ENCODE data around the gene KNTC1.
"Not testable (repeated sequence)": the region's sequence is repeated elsewhere in the genome, so short reads cannot be mapped to it uniquely, and the experiment has no call there.

KNTC1 gene

GRCh38 chr12:122643207-122643805 is 116.3 kb downstream of the KNTC1 start:
- no peaks in the 10 kb centered on the region for H3K9me3 Mint-ChIP-seq

GRCh38 chr12:122646517-122647217 is 119.6 kb downstream of the KNTC1 start:
- Mint-ChIP-seq H3K4me1 (peaks cover 25% of the 10 kb centered on the region), H3K4me3 (peak overlapping the region; percentile 78), H3K27ac (peak overlapping the region; percentile 86), H3K9me3 (no peaks in the 10 kb centered on the region), H3K36me3 (no peaks in the 10 kb centered on the region), H3K27me3 (no peaks in the 10 kb centered on the region)
- peak; percentile 94 for ATAC-seq

More at GRCh38 chr12:122643207-122643805, 116.3 kb downstream of the KNTC1 start:
- no peaks in the 10 kb centered on the region for H3K36me3 Mint-ChIP-seq
- no peak overlapping the region for H3K27ac Mint-ChIP-seq
- no peak overlapping the region for H3K4me3 Mint-ChIP-seq
- H3K4me1 Mint-ChIP-seq: peaks cover 19% of the 10 kb centered on the region
- ATAC-seq: no peak
- H3K27me3 Mint-ChIP-seq: no peaks in the 10 kb centered on the region

- no peak overlapping the region for H3K27ac Mint-ChIP-seq
- H3K27me3 Mint-ChIP-seq: no peaks in the 10 kb centered on the region
- peaks cover 20% of the 10 kb centered on the region for H3K4me1 Mint-ChIP-seq
- H3K9me3 Mint-ChIP-seq: no peaks in the 10 kb centered on the region
- no peak overlapping the region for H3K4me3 Mint-ChIP-seq
- H3K36me3 Mint-ChIP-seq: no peaks in the 10 kb centered on the region
- ATAC-seq: no peak
These were observed 124.6 kb downstream of the KNTC1 start for GRCh38 chr12:122651520-122652224.

- H3K9me3 Mint-ChIP-seq, H3K27ac Mint-ChIP-seq, H3K27me3 Mint-ChIP-seq, H3K4me1 Mint-ChIP-seq, H3K36me3 Mint-ChIP-seq, H3K4me3 Mint-ChIP-seq, ATAC-seq: not testable (repeated sequence)
These were observed 126.2 kb downstream of the KNTC1 start for GRCh38 chr12:122653291-122653690.

- no peak overlapping the region for H3K27ac Mint-ChIP-seq
- no peaks in the 10 kb centered on the region for H3K36me3 Mint-ChIP-seq
- H3K27me3 Mint-ChIP-seq: no peaks in the 10 kb centered on the region
- no peaks in the 10 kb centered on the region for H3K9me3 Mint-ChIP-seq
- H3K4me1 Mint-ChIP-seq: no peaks in the 10 kb centered on the region
- H3K4me3 Mint-ChIP-seq: no peak overlapping the region
- ATAC-seq: no peak
These were observed 129.2 kb downstream of the KNTC1 start for GRCh38 chr12:122656298-122656697.

- Mint-ChIP-seq H3K36me3 (no peaks in the 10 kb centered on the region), H3K4me1 (no peaks in the 10 kb centered on the region), H3K27me3 (no peaks in the 10 kb centered on the region), H3K4me3 (no peak overlapping the region), H3K9me3 (peaks cover 2% of the 10 kb centered on the region), H3K27ac (no peak overlapping the region)
- ATAC-seq: no peak
These were observed 132.5 kb downstream of the KNTC1 start for GRCh38 chr12:122659579-122659978.

- Mint-ChIP-seq H3K4me3 (no peak overlapping the region), H3K36me3 (no peaks in the 10 kb centered on the region), H3K27ac (no peak overlapping the region), H3K9me3 (peaks cover 2% of the 10 kb centered on the region), H3K27me3 (no peaks in the 10 kb centered on the region), H3K4me1 (no peaks in the 10 kb centered on the region)
- no peak for ATAC-seq
These were observed 134.2 kb downstream of the KNTC1 start for GRCh38 chr12:122661246-122661645.

- no peak for ATAC-seq
- Mint-ChIP-seq H3K4me1 (no peaks in the 10 kb centered on the region), H3K4me3 (no peak overlapping the region), H3K36me3 (no peaks in the 10 kb centered on the region), H3K27me3 (no peaks in the 10 kb centered on the region), H3K27ac (no peak overlapping the region), H3K9me3 (peaks cover 2% of the 10 kb centered on the region)
These were observed 134.9 kb downstream of the KNTC1 start for GRCh38 chr12:122661938-122662337.

GRCh38 chr12:122665349-122665748 is 138.3 kb downstream of the KNTC1 start:
- no peaks in the 10 kb centered on the region for H3K36me3 Mint-ChIP-seq
- H3K27ac Mint-ChIP-seq: no peak overlapping the region
- H3K27me3 Mint-ChIP-seq: no peaks in the 10 kb centered on the region
- H3K9me3 Mint-ChIP-seq: peaks cover 2% of the 10 kb centered on the region
- no peak overlapping the region for H3K4me3 Mint-ChIP-seq
- no peaks in the 10 kb centered on the region for H3K4me1 Mint-ChIP-seq
- ATAC-seq: no peak

GRCh38 chr12:122665759-122666158 is 138.7 kb downstream of the KNTC1 start:
- H3K9me3 Mint-ChIP-seq: peaks cover 2% of the 10 kb centered on the region
- no peaks in the 10 kb centered on the region for H3K4me1 Mint-ChIP-seq
- no peaks in the 10 kb centered on the region for H3K36me3 Mint-ChIP-seq
- no peak for ATAC-seq
- no peak overlapping the region for H3K27ac Mint-ChIP-seq
- H3K4me3 Mint-ChIP-seq: no peak overlapping the region
- H3K27me3 Mint-ChIP-seq: no peaks in the 10 kb centered on the region

- Mint-ChIP-seq H3K4me3 (no peak overlapping the region), H3K9me3 (peaks cover 1% of the 10 kb centered on the region), H3K36me3 (no peaks in the 10 kb centered on the region), H3K27me3 (peaks cover 9% of the 10 kb centered on the region), H3K27ac (no peak overlapping the region), H3K4me1 (peaks cover 6% of the 10 kb centered on the region)
- no peak for ATAC-seq
These were observed 141.2 kb downstream of the KNTC1 start for GRCh38 chr12:122668268-122668667.

GRCh38 chr12:122669397-122670070 is 142.5 kb downstream of the KNTC1 start:
- ATAC-seq: no peak
- H3K27me3 Mint-ChIP-seq: peaks cover 13% of the 10 kb centered on the region
- no peaks in the 10 kb centered on the region for H3K9me3 Mint-ChIP-seq
- no peak overlapping the region for H3K4me3 Mint-ChIP-seq
- no peaks in the 10 kb centered on the region for H3K36me3 Mint-ChIP-seq
- peaks cover 6% of the 10 kb centered on the region for H3K4me1 Mint-ChIP-seq
- no peak overlapping the region for H3K27ac Mint-ChIP-seq

- H3K27me3 Mint-ChIP-seq: peaks cover 21% of the 10 kb centered on the region
- H3K4me1 Mint-ChIP-seq: peaks cover 6% of the 10 kb centered on the region
- no peaks in the 10 kb centered on the region for H3K9me3 Mint-ChIP-seq
- H3K27ac Mint-ChIP-seq: no peak overlapping the region
- H3K4me3 Mint-ChIP-seq: no peak overlapping the region
- H3K36me3 Mint-ChIP-seq: no peaks in the 10 kb centered on the region
- ATAC-seq: no peak
These were observed 145.5 kb downstream of the KNTC1 start for GRCh38 chr12:122672515-122672914.

Data from stimulated activated memory B cell treated with anti-CD40 and anti-IgM and Interleukin-4, amounts not matched to agents 10 μg/mL and 1 μg/mL and 100 μg/mL, for 72 hours (primary cell).